ENCODE measurements around the gene FBXO10. TPM values are rescaled to one million over a fixed set of nuclear protein-coding genes. Genes with fewer than 3 reads are reported as not detected.

FBXO10 gene
- total RNA-seq, 1 experiment from 2014 or later, result 5.3 TPM

- ChIA-PET POLR2A (no interaction called here), CTCF (no interaction called here), RAD21 (ENCODE audit: low non-redundant PET in 1 of 2, low total read pairs in 2 of 2, uncharacterized antibody in 2 of 2, unreplicated experiment in 2 of 2) (no interaction called here)
- Histone ChIP-seq H3K9me2 (ENCODE audit: insufficient read depth) (no peaks in the 10 kb centered on the region), H3K36me3 (ENCODE audit: control insufficient read depth in 1 of 2, insufficient read depth in 2 of 2, low read length in 2 of 2) (no peaks in the 10 kb centered on the region), H3K4me2 (ENCODE audit: low read length) (no peak overlapping the region), H4K20me1 (ENCODE audit: insufficient read depth) (no peaks in the 10 kb centered on the region), H2AFZ (ENCODE audit: low read depth, low read length, poor library complexity, severe bottlenecking) (no peak overlapping the region), H3K9me3 (ENCODE audit: control insufficient read depth in 1 of 2, insufficient read depth in 1 of 2, low read depth in 1 of 2, low read length in 2 of 2) (no peaks in the 10 kb centered on the region), H3K9ac (ENCODE audit: low read length) (no peak overlapping the region), H3K27me3 (ENCODE audit: insufficient read depth, low read length) (no peaks in the 10 kb centered on the region), H3K4me1 (ENCODE audit: control insufficient read depth in 1 of 2, insufficient read depth in 2 of 2, low read length in 2 of 2) (no peaks in the 10 kb centered on the region), H3K79me2 (ENCODE audit: insufficient read depth, low read length) (no peaks in the 10 kb centered on the region), H3K4me3 (replicated peaks in 1 of 2; ENCODE audit: low read depth in 1 of 2, low read length in 2 of 2) (no peak overlapping the region), H3K27ac (ENCODE audit: low read depth, low read length) (no peak overlapping the region)
- no TSS peak for BruUV-seq (replicated peaks)
- DNase-seq (ENCODE audit: low read depth, low spot score) (no peak), ATAC-seq (no peak)
- no peak for TF ChIP-seq ATF3 (IDR thresholded peaks at IDR 0.05)
- intact Hi-C loops (cut with micrococcal nuclease), result no loop called here
Measured at GRCh38 chr9:37625758-37626147, 49.6 kb upstream of the FBXO10 start.

DNA sequence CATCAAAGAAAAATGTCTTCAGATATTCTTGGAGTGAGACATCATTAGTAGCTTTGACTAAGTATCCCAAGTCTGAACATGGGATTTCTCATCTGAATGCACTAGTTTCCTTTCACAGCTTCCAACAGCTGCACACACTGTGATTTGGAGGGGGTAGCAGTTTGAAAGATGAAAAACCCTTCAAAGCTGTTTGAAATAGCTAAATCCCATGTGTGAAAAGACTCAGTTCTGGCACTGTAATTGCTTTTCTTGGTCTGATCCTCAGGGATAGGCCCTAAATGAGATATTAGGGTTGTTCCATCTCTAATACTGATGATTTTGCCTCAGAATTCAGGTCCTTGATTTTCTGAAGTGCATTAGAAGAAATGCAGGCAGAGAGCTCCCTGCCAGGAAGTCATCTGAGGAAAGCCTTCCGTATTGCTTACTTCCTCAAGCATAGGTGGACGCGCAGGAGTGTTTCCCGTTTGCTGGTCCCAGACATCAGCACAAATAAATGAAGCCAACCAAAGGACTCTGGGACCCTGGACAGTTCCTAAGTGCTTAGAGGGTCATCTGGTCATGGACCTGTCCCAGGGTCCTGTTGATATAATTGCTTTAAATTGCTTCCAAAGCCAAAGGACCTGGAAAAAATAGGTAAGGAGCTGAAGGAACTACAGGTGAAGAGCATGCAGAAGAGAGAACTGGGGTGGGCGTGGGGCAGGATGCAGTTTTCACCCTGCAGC lies 49.0 kb upstream of the FBXO10 start:
- H3K9me2 ChIP-seq (ENCODE audit: insufficient read depth), result no peaks in the 10 kb centered on the region
- H3K79me2 ChIP-seq (ENCODE audit: insufficient read depth, low read length), result no peaks in the 10 kb centered on the region
- TF ChIP-seq ZNF274 (IDR thresholded peaks at IDR 0.05; ENCODE audit: low read depth, low read length), result no peak
- TF ChIP-seq, protein P1, sequence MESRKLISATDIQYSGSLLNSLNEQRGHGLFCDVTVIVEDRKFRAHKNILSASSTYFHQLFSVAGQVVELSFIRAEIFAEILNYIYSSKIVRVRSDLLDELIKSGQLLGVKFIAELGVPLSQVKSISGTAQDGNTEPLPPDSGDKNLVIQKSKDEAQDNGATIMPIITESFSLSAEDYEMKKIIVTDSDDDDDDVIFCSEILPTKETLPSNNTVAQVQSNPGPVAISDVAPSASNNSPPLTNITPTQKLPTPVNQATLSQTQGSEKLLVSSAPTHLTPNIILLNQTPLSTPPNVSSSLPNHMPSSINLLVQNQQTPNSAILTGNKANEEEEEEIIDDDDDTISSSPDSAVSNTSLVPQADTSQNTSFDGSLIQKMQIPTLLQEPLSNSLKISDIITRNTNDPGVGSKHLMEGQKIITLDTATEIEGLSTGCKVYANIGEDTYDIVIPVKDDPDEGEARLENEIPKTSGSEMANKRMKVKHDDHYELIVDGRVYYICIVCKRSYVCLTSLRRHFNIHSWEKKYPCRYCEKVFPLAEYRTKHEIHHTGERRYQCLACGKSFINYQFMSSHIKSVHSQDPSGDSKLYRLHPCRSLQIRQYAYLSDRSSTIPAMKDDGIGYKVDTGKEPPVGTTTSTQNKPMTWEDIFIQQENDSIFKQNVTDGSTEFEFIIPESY (IDR thresholded peaks at IDR 0.05; ENCODE audit: extremely low read depth, insufficient replicate concordance, low read length), result no peak
- no peak for TF ChIP-seq ATF3 (IDR thresholded peaks at IDR 0.05)
- TF ChIP-seq EZH2phosphoT487 (IDR thresholded peaks at IDR 0.05; ENCODE audit: borderline replicate concordance), result no peak
- TF ChIP-seq JUND (IDR thresholded peaks at IDR 0.05), result no peak
- TF ChIP-seq RAD21 (IDR thresholded peaks at IDR 0.05; ENCODE audit: low read depth), result no peak
- no peak for TF ChIP-seq SRF (IDR thresholded peaks at IDR 0.05; ENCODE audit: low read depth)
- no peak for TF ChIP-seq SIN3A (IDR thresholded peaks at IDR 0.05; ENCODE audit: low read depth)
- H3K4me2 ChIP-seq (ENCODE audit: low read length), result no peak overlapping the region
- no peak for ATAC-seq
- H4K20me1 ChIP-seq (ENCODE audit: insufficient read depth), result no peaks in the 10 kb centered on the region
- H3K4me3 ChIP-seq (replicated peaks in 1 of 2; ENCODE audit: low read depth in 1 of 2, low read length in 2 of 2), result no peak overlapping the region
- H3K27me3 ChIP-seq (ENCODE audit: insufficient read depth, low read length), result no peaks in the 10 kb centered on the region
- H3K9ac ChIP-seq (ENCODE audit: low read length), result no peak overlapping the region
- H2AFZ ChIP-seq (ENCODE audit: low read depth, low read length, poor library complexity, severe bottlenecking), result no peak overlapping the region
- ChIA-PET POLR2A (no interaction called here), CTCF (no interaction called here), RAD21 (ENCODE audit: low non-redundant PET in 1 of 2, low total read pairs in 2 of 2, uncharacterized antibody in 2 of 2, unreplicated experiment in 2 of 2) (no interaction called here)
- H3K36me3 ChIP-seq (ENCODE audit: control insufficient read depth in 1 of 2, insufficient read depth in 2 of 2, low read length in 2 of 2), result no peaks in the 10 kb centered on the region
- H3K9me3 ChIP-seq (ENCODE audit: control insufficient read depth in 1 of 2, insufficient read depth in 1 of 2, low read depth in 1 of 2, low read length in 2 of 2), result no peaks in the 10 kb centered on the region
- DNase-seq (ENCODE audit: low read depth, low spot score), result no peak
- no TSS peak for BruUV-seq (replicated peaks)
- intact Hi-C loops (cut with micrococcal nuclease), result no loop called here
- no peaks in the 10 kb centered on the region for H3K4me1 ChIP-seq (ENCODE audit: control insufficient read depth in 1 of 2, insufficient read depth in 2 of 2, low read length in 2 of 2)
- H3K27ac ChIP-seq (ENCODE audit: low read depth, low read length), result no peak overlapping the region
